Suprapubic skin (tissue), 4 donors: ENCODE measurements around the gene ZSCAN4. TPM values are rescaled to one million over a fixed set of nuclear protein-coding genes. Genes with fewer than 3 reads are reported as not detected.

Experiments used
- DNase-seq, 2 donors: peaks; one replicate each; pipeline ENCODE4 v3.0.0-alpha.2; 2019; ENCODE audit warnings: low spot score in 2 of 2
- H3K27ac ChIP-seq: fragments of 200-600 bp; sonication (generic); one replicate; pipeline ENCODE4 v1.5.1; 2019
- H3K27me3 ChIP-seq: fragments of 200-600 bp; sonication (generic); one replicate; pipeline ENCODE4 v1.5.1; 2019
- H3K36me3 ChIP-seq: fragments of 200-600 bp; sonication (generic); one replicate; pipeline ENCODE4 v1.5.1; 2019
- H3K4me1 ChIP-seq: fragments of 200-600 bp; sonication (generic); one replicate; pipeline ENCODE4 v1.5.1; 2019
- H3K4me3 ChIP-seq: fragments of 200-600 bp; sonication (generic); one replicate; pipeline ENCODE4 v1.5.1; 2019; ENCODE audit warnings: mild to moderate bottlenecking
- H3K9me3 ChIP-seq: fragments of 200-600 bp; sonication (generic); one replicate; pipeline ENCODE4 v1.5.1; 2019
- EP300 ChIP-seq: sonication (generic); formaldehyde crosslinking; IDR thresholded peaks from one replicate; pipeline ENCODE4 v1.6.1; 2017; ENCODE audit warnings: antibody characterized with exemption
- POLR2A ChIP-seq, 2 donors: fragments of 450-650 bp; IDR thresholded peaks; one replicate each; pipeline ENCODE4 v1.6.1; 2017; ENCODE audit warnings: antibody characterized with exemption in 2 of 2, mild to moderate bottlenecking in 2 of 2, moderate library complexity in 2 of 2
- POLR2AphosphoS5 ChIP-seq, 3 donors: sonication (generic); formaldehyde crosslinking; IDR thresholded peaks; one replicate each; pipeline ENCODE4 v1.6.1; 2017; ENCODE audit warnings: antibody characterized with exemption in 3 of 3
- WGBS: methylation state at CpG from one replicate; pipeline ENCODE4 v1.1.5; 2018; 5-methylcytosine and 5-hydroxymethylcytosine counted together
- total RNA-seq, 4 donors: library from RNA; depleted of rRNA; stranded (reverse); fragments of >200 nt; gene quantifications; one replicate each; pipeline ENCODE4 v1.1.0, GENCODE V29; 2016
- TF ChIP-seq, protein P1 (sequence below), 2 donors: fragments of 200-600 bp in 1 of 2; fragments of 450-650 bp in 1 of 2; sonication (generic) in 1 of 2; IDR thresholded peaks; one replicate each; pipeline ENCODE4 v1.5.1; 2016 to 2019; ENCODE audit warnings: antibody characterized with exemption in 2 of 2, mild to moderate bottlenecking in 1 of 2, moderate library complexity in 1 of 2

ZSCAN4 gene
- total RNA-seq, 4 donors from 2014 or later: 2.3 to 3.9 TPM; not detected in 2

- H3K4me3 ChIP-seq: no peak overlapping the region
- peaks cover 13% of the 10 kb centered on the region for H3K27me3 ChIP-seq
- H3K4me1 ChIP-seq: no peaks in the 10 kb centered on the region
- DNase-seq: no peak
- no peak overlapping the region for H3K27ac ChIP-seq
- no peaks in the 10 kb centered on the region for H3K9me3 ChIP-seq
- TF ChIP-seq, protein P1, sequence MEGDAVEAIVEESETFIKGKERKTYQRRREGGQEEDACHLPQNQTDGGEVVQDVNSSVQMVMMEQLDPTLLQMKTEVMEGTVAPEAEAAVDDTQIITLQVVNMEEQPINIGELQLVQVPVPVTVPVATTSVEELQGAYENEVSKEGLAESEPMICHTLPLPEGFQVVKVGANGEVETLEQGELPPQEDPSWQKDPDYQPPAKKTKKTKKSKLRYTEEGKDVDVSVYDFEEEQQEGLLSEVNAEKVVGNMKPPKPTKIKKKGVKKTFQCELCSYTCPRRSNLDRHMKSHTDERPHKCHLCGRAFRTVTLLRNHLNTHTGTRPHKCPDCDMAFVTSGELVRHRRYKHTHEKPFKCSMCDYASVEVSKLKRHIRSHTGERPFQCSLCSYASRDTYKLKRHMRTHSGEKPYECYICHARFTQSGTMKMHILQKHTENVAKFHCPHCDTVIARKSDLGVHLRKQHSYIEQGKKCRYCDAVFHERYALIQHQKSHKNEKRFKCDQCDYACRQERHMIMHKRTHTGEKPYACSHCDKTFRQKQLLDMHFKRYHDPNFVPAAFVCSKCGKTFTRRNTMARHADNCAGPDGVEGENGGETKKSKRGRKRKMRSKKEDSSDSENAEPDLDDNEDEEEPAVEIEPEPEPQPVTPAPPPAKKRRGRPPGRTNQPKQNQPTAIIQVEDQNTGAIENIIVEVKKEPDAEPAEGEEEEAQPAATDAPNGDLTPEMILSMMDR (IDR thresholded peaks at IDR 0.05): no peak
- TF ChIP-seq POLR2AphosphoS5 (IDR thresholded peaks at IDR 0.05) (no peak), EP300 (no peak), POLR2A (IDR thresholded peaks at IDR 0.05) (no peak)
- 80% methylated on average over 9 of the region's 9 CpGs for WGBS
- H3K36me3 ChIP-seq: no peaks in the 10 kb centered on the region
Observed at GRCh38 chr19:57665261-57665806, 3.4 kb upstream of the ZSCAN4 start.

- DNase-seq: no peak
- H3K27me3 ChIP-seq: peaks cover 13% of the 10 kb centered on the region
- H3K4me1 ChIP-seq: no peaks in the 10 kb centered on the region
- no peaks in the 10 kb centered on the region for H3K36me3 ChIP-seq
- 84% methylated on average over 1 of the region's 1 CpG for WGBS
- no peak overlapping the region for H3K4me3 ChIP-seq
- TF ChIP-seq POLR2A (IDR thresholded peaks at IDR 0.05) (no peak), POLR2AphosphoS5 (IDR thresholded peaks at IDR 0.05) (no peak), EP300 (no peak)
- TF ChIP-seq, protein P1 (IDR thresholded peaks at IDR 0.05): no peak
- H3K27ac ChIP-seq: no peak overlapping the region
- no peaks in the 10 kb centered on the region for H3K9me3 ChIP-seq
Observed at GRCh38 chr19:57667228-57667627, 1.5 kb upstream of the ZSCAN4 start.

DNA sequence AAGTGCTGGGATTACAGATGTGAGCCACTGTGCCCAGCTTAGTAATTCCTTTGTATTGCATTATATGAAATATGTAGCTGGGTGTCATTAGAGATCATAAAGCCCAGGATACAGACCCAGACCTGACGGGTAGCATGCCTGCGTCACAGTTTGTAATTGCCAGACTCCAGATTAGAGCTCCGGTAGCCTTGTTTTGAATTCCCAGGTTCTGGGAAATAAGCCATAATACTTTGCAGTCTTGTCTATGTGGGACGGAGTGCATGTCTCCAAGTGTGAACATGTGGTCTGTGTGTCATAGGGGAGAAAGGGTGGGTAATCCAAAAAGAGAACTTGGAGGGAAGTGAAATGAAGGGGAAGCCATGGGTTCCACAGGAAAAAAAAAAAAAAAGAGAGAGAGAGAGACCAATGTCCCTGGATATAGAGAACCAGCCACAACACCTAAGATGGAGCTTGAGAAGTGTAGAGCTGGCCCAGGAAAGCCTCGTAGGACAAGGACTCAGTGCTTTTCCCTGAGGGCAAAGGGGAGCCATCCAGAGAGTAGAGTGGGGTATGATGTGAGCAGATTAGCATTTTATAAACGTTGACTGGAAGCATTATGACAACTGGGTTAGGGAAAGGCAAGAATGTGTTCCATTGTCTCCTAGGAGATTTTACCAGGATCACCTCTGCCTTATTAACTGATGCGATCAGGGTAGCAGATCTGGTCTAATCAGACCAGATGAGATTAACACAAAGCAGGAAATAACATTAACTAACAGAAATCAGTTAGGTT is 2.6 kb downstream of the ZSCAN4 start:
- 71% methylated on average over 7 of the region's 7 CpGs for WGBS
- no peaks in the 10 kb centered on the region for H3K36me3 ChIP-seq
- no peaks in the 10 kb centered on the region for H3K9me3 ChIP-seq
- no peak overlapping the region for H3K4me3 ChIP-seq
- TF ChIP-seq EP300 (no peak), POLR2AphosphoS5 (IDR thresholded peaks at IDR 0.05) (no peak), POLR2A (IDR thresholded peaks at IDR 0.05) (no peak)
- TF ChIP-seq, protein P1 (IDR thresholded peaks at IDR 0.05): no peak
- no peak overlapping the region for H3K27ac ChIP-seq
- H3K27me3 ChIP-seq: no peaks in the 10 kb centered on the region
- DNase-seq: no peak
- no peaks in the 10 kb centered on the region for H3K4me1 ChIP-seq

DNA sequence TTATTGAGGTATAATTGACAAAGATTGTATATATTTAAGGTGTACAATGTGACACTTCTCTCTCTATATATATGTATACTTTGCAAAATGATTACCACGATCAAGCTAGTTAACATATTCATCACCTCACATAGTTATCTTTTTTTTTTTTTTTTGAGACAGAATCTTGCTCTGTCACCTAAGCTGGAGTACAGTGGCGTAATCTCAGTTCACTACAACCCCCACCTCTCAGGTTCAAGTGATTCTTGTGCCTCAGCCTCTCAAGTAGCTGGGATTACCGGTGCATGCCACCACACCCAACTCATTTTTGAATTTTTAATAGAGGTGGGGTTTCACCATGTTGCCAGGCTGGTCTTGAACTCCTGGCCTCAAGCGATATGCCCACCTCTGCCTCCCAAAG is 3.7 kb downstream of the ZSCAN4 start:
- peaks cover 5% of the 10 kb centered on the region for H3K27me3 ChIP-seq
- no peak for TF ChIP-seq EP300
- TF ChIP-seq, protein P1 (IDR thresholded peaks at IDR 0.05): no peak
- TF ChIP-seq POLR2AphosphoS5 (IDR thresholded peaks at IDR 0.05): no peak
- TF ChIP-seq POLR2A (IDR thresholded peaks at IDR 0.05): no peak
- no peak for DNase-seq
- H3K4me1 ChIP-seq: no peaks in the 10 kb centered on the region
- H3K27ac ChIP-seq: no peak overlapping the region
- no peaks in the 10 kb centered on the region for H3K9me3 ChIP-seq
- no peaks in the 10 kb centered on the region for H3K36me3 ChIP-seq
- no peak overlapping the region for H3K4me3 ChIP-seq
- 76% methylated on average over 4 of the region's 4 CpGs for WGBS

DNA sequence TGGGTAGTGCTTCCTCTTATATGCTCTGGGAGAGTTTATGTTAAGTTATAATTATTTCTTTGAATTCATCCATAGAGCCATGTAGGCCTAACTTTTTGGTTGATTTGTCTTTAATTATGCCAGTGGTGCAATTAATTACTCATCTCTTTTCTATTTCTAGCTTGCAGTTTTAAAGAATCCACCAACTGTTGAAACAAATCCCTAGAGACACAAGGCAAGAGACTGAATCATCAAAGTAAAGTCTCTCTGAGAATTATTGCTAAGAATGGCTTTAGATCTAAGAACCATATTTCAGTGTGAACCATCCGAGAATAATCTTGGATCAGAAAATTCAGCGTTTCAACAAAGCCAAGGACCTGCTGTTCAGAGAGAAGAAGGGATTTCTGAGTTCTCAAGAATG is 7.1 kb downstream of the ZSCAN4 start:
- H3K36me3 ChIP-seq: no peaks in the 10 kb centered on the region
- no peak overlapping the region for H3K4me3 ChIP-seq
- no peak overlapping the region for H3K27ac ChIP-seq
- no peaks in the 10 kb centered on the region for H3K9me3 ChIP-seq
- TF ChIP-seq POLR2AphosphoS5 (IDR thresholded peaks at IDR 0.05) (no peak), EP300 (no peak), POLR2A (IDR thresholded peaks at IDR 0.05) (no peak)
- TF ChIP-seq, protein P1 (IDR thresholded peaks at IDR 0.05): no peak
- peaks cover 5% of the 10 kb centered on the region for H3K27me3 ChIP-seq
- WGBS: 57% methylated on average over 2 of the region's 2 CpGs
- no peaks in the 10 kb centered on the region for H3K4me1 ChIP-seq
- DNase-seq: no peak
